ENCODE measurements around the gene ADGRL3.

The ADGRL3 gene

GRCh38 chr4:61812171-61812570 is 612.0 kb downstream of the ADGRL3 start:
- Histone ChIP-seq H3K36me3 (ENCODE audit: insufficient read depth) (no peaks in the 10 kb centered on the region), H3K27me3 (ENCODE audit: insufficient read depth, low read depth) (no peaks in the 10 kb centered on the region), H3K79me2 (ENCODE audit: insufficient read depth, low read depth) (no peaks in the 10 kb centered on the region), H3K4me1 (ENCODE audit: low read depth, poor library complexity, severe bottlenecking) (no peaks in the 10 kb centered on the region), H3K4me2 (no peak overlapping the region), H3K4me3 (IDR thresholded peaks at IDR 0.05; ENCODE audit: insufficient read depth, low read depth, low read length) (no peak overlapping the region), H3K9ac (no peak overlapping the region), H2AFZ (ENCODE audit: low read depth) (no peak overlapping the region), H4K20me1 (ENCODE audit: insufficient read depth) (no peaks in the 10 kb centered on the region), H3K27ac (no peak overlapping the region)
- TF ChIP-seq CTCF (conservative IDR thresholded peaks at IDR 0.05; ENCODE audit: low read depth, low read length): no peak

DNA sequence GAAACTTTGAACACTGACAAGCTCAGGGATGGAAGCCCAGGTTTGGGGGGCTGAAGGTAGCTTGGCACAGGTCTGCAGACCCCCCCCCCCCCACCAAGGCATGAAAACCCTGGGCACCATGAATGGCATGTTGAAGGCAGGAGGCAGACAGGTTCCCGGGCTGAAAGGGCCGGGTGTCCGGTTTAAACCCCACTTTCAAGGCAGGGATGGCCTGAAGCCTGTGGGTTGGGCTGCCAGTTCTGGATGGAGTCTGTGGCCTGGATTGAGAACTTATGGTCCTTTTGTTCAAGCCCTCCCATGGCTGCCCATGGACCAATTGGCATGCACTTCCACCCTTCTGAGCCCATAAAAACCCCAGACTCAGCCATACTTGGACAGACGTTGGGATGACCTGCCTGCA is 616.9 kb downstream of the ADGRL3 start:
- Histone ChIP-seq H3K36me3 (ENCODE audit: insufficient read depth) (no peaks in the 10 kb centered on the region), H3K9ac (no peak overlapping the region), H3K4me3 (IDR thresholded peaks at IDR 0.05; ENCODE audit: insufficient read depth, low read depth, low read length) (no peak overlapping the region), H4K20me1 (ENCODE audit: insufficient read depth) (no peaks in the 10 kb centered on the region), H3K27ac (no peak overlapping the region), H3K4me1 (ENCODE audit: low read depth, poor library complexity, severe bottlenecking) (no peaks in the 10 kb centered on the region), H3K27me3 (ENCODE audit: insufficient read depth, low read depth) (no peaks in the 10 kb centered on the region), H3K79me2 (ENCODE audit: insufficient read depth, low read depth) (no peaks in the 10 kb centered on the region), H3K4me2 (no peak overlapping the region), H2AFZ (ENCODE audit: low read depth) (no peak overlapping the region)
- TF ChIP-seq CTCF (conservative IDR thresholded peaks at IDR 0.05; ENCODE audit: low read depth, low read length): no peak

DNA sequence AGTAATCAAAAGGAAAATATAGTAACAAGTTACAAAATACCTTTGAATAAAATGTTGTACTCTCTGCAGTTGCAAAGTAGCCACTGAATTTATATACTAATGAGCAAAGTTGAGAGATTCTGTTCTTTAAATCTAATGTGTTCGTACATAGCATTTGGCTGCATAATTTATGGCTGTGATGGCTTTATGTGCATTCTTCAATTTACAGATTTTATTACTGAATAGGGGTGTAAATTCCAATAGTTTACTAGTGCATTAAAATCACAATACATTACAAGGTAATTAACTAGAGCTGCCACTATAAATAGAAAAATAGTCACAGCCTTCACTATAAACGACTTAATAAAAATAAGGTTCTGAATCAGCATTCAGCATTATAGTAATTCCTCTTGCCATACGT is 620.0 kb downstream of the ADGRL3 start:
- H3K27ac ChIP-seq: no peak overlapping the region
- no peaks in the 10 kb centered on the region for H3K4me1 ChIP-seq (ENCODE audit: low read depth, poor library complexity, severe bottlenecking)
- no peak for TF ChIP-seq CTCF (conservative IDR thresholded peaks at IDR 0.05; ENCODE audit: low read depth, low read length)
- no peak overlapping the region for H2AFZ ChIP-seq (ENCODE audit: low read depth)
- H3K4me2 ChIP-seq: no peak overlapping the region
- no peak overlapping the region for H3K4me3 ChIP-seq (IDR thresholded peaks at IDR 0.05; ENCODE audit: insufficient read depth, low read depth, low read length)
- no peaks in the 10 kb centered on the region for H3K27me3 ChIP-seq (ENCODE audit: insufficient read depth, low read depth)
- H3K79me2 ChIP-seq (ENCODE audit: insufficient read depth, low read depth): no peaks in the 10 kb centered on the region
- no peaks in the 10 kb centered on the region for H4K20me1 ChIP-seq (ENCODE audit: insufficient read depth)
- no peaks in the 10 kb centered on the region; the same call in 1 of the 2 replicates for H3K36me3 ChIP-seq (ENCODE audit: insufficient read depth)
- no peak overlapping the region for H3K9ac ChIP-seq

DNA sequence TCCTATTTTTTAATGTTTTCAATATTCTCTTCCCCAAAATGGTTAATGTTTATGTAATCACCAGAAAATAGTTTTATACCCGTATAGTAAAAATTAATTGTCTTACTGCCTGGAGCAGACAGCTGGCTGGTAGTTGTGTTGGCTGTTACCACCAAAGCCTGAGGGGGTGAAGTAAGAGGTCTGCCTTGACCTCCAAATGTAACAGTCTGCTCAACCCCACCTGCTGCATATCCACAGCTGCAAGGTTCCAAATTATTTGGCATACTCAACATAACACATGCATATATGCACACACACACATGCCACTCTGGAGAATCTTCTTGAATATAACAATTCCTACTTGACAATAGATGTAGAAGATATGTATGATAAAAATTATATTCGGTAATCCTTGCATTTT is 624.3 kb downstream of the ADGRL3 start:
- no peak overlapping the region for H3K4me3 ChIP-seq (IDR thresholded peaks at IDR 0.05; ENCODE audit: insufficient read depth, low read depth, low read length)
- TF ChIP-seq CTCF (conservative IDR thresholded peaks at IDR 0.05; ENCODE audit: low read depth, low read length): no peak
- no peaks in the 10 kb centered on the region for H4K20me1 ChIP-seq (ENCODE audit: insufficient read depth)
- no peak overlapping the region for H2AFZ ChIP-seq (ENCODE audit: low read depth)
- no peaks in the 10 kb centered on the region for H3K79me2 ChIP-seq (ENCODE audit: insufficient read depth, low read depth)
- H3K4me2 ChIP-seq: no peak overlapping the region
- no peak overlapping the region for H3K9ac ChIP-seq
- no peaks in the 10 kb centered on the region for H3K27me3 ChIP-seq (ENCODE audit: insufficient read depth, low read depth)
- H3K4me1 ChIP-seq (ENCODE audit: low read depth, poor library complexity, severe bottlenecking): no peaks in the 10 kb centered on the region
- H3K36me3 ChIP-seq (ENCODE audit: insufficient read depth): no peaks in the 10 kb centered on the region; the same call in 1 of the 2 replicates
- no peak overlapping the region for H3K27ac ChIP-seq
